HG03575 (cell line): ENCODE measurements around the gene TMEM259.

Experiments
- ATAC-seq: cut with Tn5 transposase; IDR thresholded peaks from one replicate; pipeline ENCODE4 v1.9.1; 2021; ENCODE audit not compliant: unreplicated experiment, insufficient number of reproducible peaks, low FRiP score; ENCODE audit errors: extremely low read depth

Gene TMEM259

DNA sequence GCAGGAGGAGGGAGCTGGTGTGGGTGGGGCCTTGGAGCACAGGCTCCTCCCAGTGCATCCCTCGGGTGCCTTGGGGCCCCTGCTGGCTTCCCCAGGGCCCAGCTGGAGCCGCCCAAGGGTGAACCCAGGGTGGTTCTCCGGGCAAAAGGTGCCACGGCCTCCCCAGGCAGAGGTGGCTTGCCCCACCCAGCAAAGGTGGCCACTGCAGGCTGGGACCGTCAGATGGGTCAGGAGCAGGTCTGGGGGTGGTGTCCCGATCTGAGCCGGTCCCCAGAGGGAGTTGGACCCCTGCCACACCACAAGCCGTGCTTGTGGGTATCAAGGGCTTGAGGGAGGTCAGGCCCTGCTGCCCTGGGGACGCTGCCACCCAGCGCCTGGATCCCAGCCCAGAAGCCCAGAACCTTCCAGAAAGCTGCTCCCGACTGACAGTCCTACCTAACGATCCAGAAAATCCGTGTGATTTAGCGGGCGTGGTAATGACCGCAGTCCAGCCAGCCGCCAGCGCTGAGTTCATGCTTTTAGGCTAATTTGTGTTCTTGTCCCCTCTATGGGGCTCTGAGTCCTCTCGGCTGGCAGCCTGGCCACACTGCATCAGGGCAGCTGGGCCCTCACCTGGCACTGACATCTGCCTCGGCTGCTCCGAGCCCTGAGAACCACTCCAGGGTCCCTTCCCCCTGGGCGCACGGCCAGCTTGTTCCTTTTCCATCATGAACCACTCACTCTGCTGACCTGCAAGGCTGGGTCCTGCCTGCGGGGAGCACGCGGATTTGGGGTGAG is 25.7 kb downstream of the TMEM259 start:
- ATAC-seq = no peak

DNA sequence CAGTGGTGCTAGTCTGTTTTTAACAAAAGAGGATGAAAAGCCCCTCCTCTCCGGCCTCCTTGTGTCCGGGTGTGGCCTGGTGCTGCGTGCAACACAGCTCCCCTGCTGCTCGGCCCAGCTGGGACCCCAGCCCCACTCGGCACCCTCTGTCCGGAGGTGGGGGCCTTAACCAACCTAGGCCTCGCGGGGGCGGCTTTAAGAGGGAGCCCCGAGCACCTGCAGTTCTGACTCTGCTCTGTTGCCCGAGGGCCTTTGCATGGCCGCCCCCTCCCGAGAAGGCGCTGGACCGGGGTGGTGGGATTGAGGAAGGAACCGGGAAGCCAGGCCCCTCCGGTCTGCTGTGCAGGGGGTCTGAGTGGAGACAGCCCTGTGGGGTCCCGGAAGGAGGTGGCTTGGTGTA is 26.4 kb downstream of the TMEM259 start:
- no peak for ATAC-seq

DNA sequence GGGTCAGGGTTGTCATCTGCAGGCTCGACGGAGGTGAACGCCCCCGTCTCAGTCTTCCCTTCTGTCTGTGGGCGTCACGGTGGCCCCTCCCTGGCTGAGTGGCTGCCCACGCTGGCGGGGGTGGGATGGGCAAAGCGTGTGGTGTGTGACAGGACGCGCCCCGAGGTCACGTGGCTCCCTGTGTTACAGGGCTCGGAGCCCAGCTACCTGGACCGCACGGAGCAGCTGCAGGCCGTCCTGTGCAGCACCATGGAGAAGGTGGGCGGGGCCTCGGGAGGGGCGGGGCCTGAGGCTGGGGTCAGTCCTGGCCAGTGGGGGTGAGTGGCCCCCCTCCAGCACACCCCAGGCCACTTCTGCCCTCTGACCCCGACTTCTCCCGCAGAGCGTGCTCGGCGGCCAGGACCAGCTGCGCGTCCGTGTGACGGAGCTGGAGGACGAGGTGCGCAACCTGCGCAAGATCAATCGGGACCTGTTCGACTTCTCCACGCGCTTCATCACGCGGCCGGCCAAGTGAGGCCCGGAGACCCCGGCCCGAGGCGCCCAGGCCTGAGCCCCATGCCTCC is 27.0 kb downstream of the TMEM259 start:
- no peak for ATAC-seq

DNA sequence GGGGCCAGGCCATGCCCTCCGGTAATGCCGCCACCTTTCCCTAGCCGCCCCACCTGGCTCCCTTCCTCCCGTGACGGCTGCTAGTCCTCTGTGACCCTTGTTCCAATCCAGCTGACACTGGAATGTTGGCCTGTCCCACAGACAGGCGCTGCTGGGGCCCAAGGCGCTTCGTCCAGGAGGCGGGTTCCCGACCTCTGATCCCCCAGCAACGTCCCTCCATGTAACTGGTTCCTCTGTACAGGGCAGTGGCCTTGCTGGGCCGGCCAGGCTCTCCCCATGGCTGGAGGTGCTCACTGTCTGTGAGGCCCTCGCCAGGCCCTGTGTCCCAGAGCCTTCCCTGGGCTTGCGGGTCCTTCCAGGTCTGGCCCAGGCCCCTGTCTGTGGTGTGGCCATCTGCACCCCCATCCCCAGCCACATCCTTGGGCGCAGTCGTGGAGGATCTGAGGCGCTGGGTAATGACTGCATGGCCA is 27.5 kb downstream of the TMEM259 start:
- no peak for ATAC-seq

GRCh38 chr19:992670-993055 is 28.3 kb downstream of the TMEM259 start:
- ATAC-seq = no peak

GRCh38 chr19:991932-992669 is 28.8 kb downstream of the TMEM259 start:
- ATAC-seq = no peak

GRCh38 chr19:991174-991931 is 29.6 kb downstream of the TMEM259 start:
- ATAC-seq = no peak

DNA sequence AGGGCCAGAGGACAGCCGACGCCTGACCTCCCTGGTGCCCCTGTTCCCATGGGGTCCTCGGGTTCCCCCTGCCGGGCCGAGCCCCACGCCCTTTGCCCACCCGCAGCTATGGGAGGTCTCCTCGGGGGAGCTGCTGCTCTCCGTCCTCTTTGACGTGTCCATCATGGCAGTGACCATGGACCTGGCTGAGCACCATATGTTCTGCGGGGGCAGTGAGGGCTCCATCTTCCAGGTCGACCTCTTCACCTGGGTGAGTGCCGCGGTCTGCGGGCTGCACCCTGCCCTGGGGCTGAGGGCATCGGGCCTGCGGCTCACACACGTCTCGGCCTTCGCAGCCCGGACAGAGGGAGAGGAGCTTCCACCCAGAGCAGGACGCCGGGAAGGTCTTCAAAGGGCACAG is 30.2 kb downstream of the TMEM259 start:
- no peak for ATAC-seq

DNA sequence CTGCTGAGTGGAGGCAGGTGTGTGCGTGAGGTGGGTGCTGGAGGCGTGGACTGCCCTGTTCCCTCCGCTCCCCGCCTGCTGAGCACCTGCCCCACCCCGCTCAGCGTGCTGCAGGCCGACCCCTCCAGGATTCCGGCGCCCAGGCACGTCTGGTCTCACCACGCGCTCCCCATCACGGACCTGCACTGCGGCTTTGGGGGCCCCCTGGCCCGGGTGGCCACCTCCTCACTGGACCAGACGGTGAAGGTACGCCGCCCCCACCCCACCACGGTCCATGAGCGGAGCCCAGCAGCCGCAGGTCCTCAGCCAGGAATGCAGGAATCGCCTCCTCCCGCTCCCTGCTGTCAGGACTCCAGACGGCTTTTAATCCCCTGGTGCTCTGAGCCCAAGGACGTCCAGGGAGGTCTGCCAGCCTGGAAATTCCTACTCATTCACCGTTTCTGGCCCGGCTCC is 30.8 kb downstream of the TMEM259 start:
- ATAC-seq = no peak

- ATAC-seq = no peak
These were observed 31.4 kb downstream of the TMEM259 start for GRCh38 chr19:989381-990081.

DNA sequence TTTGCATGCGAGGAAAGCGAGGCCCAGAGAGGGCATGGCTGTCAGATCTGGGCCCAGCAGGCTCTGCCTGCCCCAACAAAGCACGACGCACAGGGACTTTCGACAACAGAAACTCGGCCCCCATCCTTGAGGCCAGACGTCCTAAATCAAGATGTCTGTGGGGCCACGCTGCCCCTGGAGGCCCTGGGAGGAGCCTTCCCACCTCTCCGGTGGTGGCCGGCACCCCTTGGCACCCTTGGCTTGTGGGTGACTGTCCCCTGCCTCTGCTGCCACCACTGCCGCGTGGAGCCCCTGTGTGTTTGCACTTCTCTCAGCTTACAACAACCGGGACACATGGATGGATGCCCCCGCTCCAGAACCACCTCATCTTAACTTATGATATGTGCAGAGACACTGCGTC is 32.4 kb downstream of the TMEM259 start:
- no peak for ATAC-seq

GRCh38 chr19:988081-988480 is 32.8 kb downstream of the TMEM259 start:
- ATAC-seq = no peak

DNA sequence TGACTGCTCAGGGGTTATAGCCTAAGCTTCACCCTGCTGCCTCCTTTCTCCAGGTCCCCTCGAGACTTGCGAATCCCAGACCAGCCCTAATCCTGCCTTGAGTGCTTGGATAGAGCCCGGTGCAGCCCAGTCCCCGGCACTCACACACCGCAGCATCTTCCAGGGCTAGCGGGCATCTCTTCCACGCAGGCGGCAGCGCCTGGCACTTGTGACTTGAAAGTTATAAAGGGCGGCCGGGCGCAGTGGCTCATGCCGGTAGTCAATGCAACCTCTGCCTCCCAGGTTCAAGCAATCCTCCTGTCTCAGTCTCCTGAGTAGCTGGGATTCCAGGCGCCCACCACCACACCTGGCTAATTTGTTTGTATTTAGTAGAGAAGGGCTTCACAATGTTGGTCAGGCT is 34.8 kb downstream of the TMEM259 start:
- ATAC-seq = no peak

GRCh38 chr19:984165-984967 is 36.6 kb downstream of the TMEM259 start, which contains the start of gene WDR18:
Gene WDR18 (plus strand): TSS chr19:984345. CDS start chr19:984354, 9 bp downstream.
- ATAC-seq = no peak

DNA sequence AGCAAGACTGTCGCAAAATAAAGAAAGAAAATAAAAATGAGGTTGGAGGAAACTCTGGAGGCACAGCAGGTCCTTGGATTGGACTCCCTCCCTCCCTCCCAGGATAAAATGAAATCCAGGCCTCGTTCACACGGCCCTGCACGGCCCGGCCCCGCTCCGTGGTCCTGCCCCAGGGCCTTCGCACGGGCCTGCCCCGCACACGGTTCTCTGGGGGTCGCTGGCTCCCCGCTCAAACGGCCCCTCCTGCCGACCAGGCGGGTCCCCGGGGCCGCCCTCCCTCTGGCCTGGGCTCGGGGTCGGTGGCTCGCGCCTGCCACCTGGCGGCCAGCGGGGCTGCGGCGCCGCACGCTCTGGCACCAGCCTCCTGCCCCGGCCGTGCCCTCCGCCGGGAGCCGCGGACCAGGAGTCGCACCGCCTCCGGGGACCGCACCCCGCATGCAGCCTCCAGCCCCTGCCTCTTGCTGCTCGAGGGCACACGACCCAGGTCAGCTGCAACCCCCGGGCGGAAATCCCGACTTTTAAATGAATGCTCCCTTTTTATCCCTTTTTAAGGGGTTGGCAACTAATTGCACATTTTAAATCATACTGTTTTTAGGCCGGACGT is 38.3 kb downstream of the TMEM259 start:
- ATAC-seq = no peak

DNA sequence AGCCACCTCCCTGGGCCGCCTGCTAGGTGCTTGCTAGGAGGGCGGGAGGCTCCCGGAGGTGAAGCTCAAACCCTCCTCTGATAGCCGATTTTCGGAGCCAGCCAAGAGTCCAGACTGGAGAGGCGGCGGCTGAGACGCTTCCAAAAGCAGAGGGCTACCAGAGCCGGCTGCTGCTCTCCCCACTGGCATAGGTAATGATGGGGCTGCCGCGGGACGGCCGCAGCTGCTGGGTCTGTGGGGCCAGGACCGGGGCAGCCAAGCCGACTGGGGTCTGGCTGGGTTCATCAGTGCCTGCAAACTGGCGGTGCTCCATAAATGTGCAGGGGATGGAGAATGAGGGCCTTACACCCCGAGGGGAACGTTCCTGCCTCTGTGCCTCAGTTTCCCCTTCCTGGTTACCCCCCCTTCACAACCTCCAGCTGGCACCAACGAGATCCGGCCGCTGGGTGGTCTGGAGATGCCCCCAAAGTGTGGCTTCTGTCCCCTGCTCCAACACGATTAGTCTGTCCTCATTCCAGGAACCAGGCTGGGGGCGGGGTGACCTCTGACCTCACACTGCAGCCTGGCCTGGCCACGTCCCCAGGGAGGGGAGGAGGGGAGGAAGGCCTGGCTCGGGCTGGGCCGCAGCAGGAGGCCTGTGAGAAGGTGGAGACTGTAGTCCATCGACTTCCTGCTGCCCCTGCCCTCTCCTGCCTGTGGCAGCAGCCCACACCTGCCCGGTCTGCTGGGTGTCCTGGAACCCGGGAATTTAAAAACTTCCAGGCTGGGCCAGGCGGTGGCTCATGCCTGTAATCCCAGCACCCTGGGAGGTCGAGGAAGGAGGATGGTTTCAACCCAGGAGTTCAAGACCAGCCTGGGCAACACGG is 40.6 kb downstream of the TMEM259 start:
- ATAC-seq = no peak

- ATAC-seq = no peak
These were observed 41.6 kb downstream of the TMEM259 start for GRCh38 chr19:979318-979741.
